Ishikawa (cell line): ENCODE results near the gene ITLN1.

Experiments used
- CEBPB ChIP-seq: IDR thresholded peaks from 2 replicates; pipeline ENCODE4 v1.6.1; 2012
- CREB1 ChIP-seq: IDR thresholded peaks from 2 replicates; pipeline ENCODE4 v1.6.1; 2012; ENCODE audit warnings: low read depth
- EGR1 ChIP-seq: IDR thresholded peaks from 2 replicates; pipeline ENCODE4 v1.6.1; 2012
- EP300 ChIP-seq: IDR thresholded peaks from 2 replicates; pipeline ENCODE4 v1.6.1; 2012; ENCODE audit warnings: borderline replicate concordance
- FOXM1 ChIP-seq: IDR thresholded peaks from 2 replicates; pipeline ENCODE4 v1.6.1; 2012; ENCODE audit warnings: low read depth, borderline replicate concordance
- MAX ChIP-seq: IDR thresholded peaks from 2 replicates; pipeline ENCODE4 v1.6.1; 2012
- NFIC ChIP-seq: IDR thresholded peaks from 2 replicates; pipeline ENCODE4 v1.6.1; 2012
- RAD21 ChIP-seq: IDR thresholded peaks from 2 replicates; pipeline ENCODE4 v1.6.1; 2012; ENCODE audit warnings: low read depth
- REST ChIP-seq: IDR thresholded peaks from 2 replicates; pipeline ENCODE4 v1.6.1; 2012; ENCODE audit warnings: low read depth, mild to moderate bottlenecking
- TAF1 ChIP-seq: IDR thresholded peaks from 2 replicates; pipeline ENCODE4 v1.6.1; 2012; ENCODE audit warnings: low read depth, mild to moderate bottlenecking
- TCF12 ChIP-seq: IDR thresholded peaks from 2 replicates; pipeline ENCODE4 v1.6.1; 2012; ENCODE audit warnings: low read depth
- TEAD4 ChIP-seq: IDR thresholded peaks from 2 replicates; pipeline ENCODE4 v1.6.1; 2012
- YY1 ChIP-seq: IDR thresholded peaks from 2 replicates; pipeline ENCODE4 v1.6.1; 2012; ENCODE audit warnings: low read depth
- ZBTB7A ChIP-seq: IDR thresholded peaks from 2 replicates; pipeline ENCODE4 v1.6.1; 2012; ENCODE audit warnings: low read depth
- TF ChIP-seq, protein P1 (sequence below): IDR thresholded peaks from 2 replicates; pipeline ENCODE4 v1.6.1; 2012

ITLN1 gene

GRCh38 chr1:160863061-160863773 lies 21.8 kb downstream of the ITLN1 start:
- TF ChIP-seq CEBPB, result no peak
- TF ChIP-seq TAF1, result no peak
- TF ChIP-seq TCF12, result no peak
- TF ChIP-seq FOXM1, result no peak
- no peak for TF ChIP-seq YY1
- TF ChIP-seq, protein P1, sequence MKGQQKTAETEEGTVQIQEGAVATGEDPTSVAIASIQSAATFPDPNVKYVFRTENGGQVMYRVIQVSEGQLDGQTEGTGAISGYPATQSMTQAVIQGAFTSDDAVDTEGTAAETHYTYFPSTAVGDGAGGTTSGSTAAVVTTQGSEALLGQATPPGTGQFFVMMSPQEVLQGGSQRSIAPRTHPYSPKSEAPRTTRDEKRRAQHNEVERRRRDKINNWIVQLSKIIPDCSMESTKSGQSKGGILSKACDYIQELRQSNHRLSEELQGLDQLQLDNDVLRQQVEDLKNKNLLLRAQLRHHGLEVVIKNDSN, result no peak
- TF ChIP-seq EP300, result no peak
- no peak for TF ChIP-seq MAX
- TF ChIP-seq ZBTB7A, result no peak
- no peak for TF ChIP-seq NFIC

- TF ChIP-seq FOXM1 (no peak), NFIC (no peak), RAD21 (no peak), EGR1 (no peak)
- TF ChIP-seq, protein P1, result no peak
Measured at GRCh38 chr1:160862203-160863060, 22.5 kb downstream of the ITLN1 start, which contains the start of gene CD244. TSS of gene CD244 (minus strand) at chr1:160862887. CDS start at chr1:160862677, 210 bp downstream.

DNA sequence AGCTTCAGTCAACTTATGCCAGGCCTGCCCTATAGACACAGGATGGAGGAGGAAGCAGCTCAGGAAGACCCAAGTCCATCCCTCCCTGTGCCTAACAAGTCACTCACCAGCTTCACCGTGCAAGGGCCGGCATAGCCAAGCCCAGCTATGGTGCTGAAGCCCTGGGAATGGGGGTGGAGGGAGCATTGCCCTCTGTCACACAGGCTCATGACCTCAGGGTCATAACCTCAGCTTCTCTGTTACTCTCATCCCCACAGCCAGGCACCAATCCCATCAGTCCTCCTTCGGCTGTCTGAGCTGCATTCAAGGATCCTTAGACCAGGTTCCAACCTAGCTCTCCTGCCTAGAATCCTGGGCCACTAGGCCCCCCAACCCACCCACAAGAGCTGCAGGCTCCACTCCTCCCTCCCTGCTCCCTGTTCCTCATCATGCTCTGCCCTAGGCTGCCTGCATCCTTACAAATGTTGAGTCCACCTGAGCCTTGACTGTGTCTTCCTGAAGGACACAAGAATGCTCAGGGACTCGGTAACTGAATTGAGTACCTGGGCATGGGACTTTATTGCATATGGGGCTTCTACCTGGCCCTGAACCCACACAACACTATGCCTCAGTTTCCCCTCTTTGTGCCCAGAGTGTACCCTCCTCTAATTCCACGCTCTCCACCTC lies 24.0 kb downstream of the ITLN1 start:
- no peak for TF ChIP-seq CREB1
- no peak for TF ChIP-seq REST
- TF ChIP-seq NFIC, result no peak
- no peak for TF ChIP-seq ZBTB7A
- TF ChIP-seq RAD21, result no peak
- no peak for TF ChIP-seq CEBPB
- no peak for TF ChIP-seq MAX
- TF ChIP-seq FOXM1, result no peak

GRCh38 chr1:160859166-160859565 lies 25.8 kb downstream of the ITLN1 start:
- TF ChIP-seq ZBTB7A, result no peak
- TF ChIP-seq REST, result no peak

- TF ChIP-seq CEBPB, result no peak
- no peak for TF ChIP-seq CREB1
- no peak for TF ChIP-seq EGR1
- no peak for TF ChIP-seq REST
- no peak for TF ChIP-seq ZBTB7A
- TF ChIP-seq MAX, result no peak
- TF ChIP-seq, protein P1, result no peak
- TF ChIP-seq RAD21, result no peak
- TF ChIP-seq TAF1, result no peak
- TF ChIP-seq NFIC, result no peak
- no peak for TF ChIP-seq FOXM1
- TF ChIP-seq EP300, result no peak
- TF ChIP-seq YY1, result no peak
- TF ChIP-seq TCF12, result no peak
- no peak for TF ChIP-seq TEAD4
Measured at GRCh38 chr1:160858507-160858906, 26.5 kb downstream of the ITLN1 start.
